Suprapubic skin (tissue), 4 donors: Measurements from ENCODE around the gene PIP5K1C. TPM values are rescaled to one million over a fixed set of nuclear protein-coding genes. Genes with fewer than 3 reads are reported as not detected.

ENCODE experiments used
- DNase-seq, 2 donors: peaks; one replicate each; pipeline ENCODE4 v3.0.0-alpha.2; 2019; ENCODE audit warnings: low spot score in 2 of 2
- H3K27ac ChIP-seq: fragments of 200-600 bp; sonication (generic); one replicate; pipeline ENCODE4 v1.5.1; 2019
- H3K27me3 ChIP-seq: fragments of 200-600 bp; sonication (generic); one replicate; pipeline ENCODE4 v1.5.1; 2019
- H3K36me3 ChIP-seq: fragments of 200-600 bp; sonication (generic); one replicate; pipeline ENCODE4 v1.5.1; 2019
- H3K4me1 ChIP-seq: fragments of 200-600 bp; sonication (generic); one replicate; pipeline ENCODE4 v1.5.1; 2019
- H3K4me3 ChIP-seq: fragments of 200-600 bp; sonication (generic); one replicate; pipeline ENCODE4 v1.5.1; 2019; ENCODE audit warnings: mild to moderate bottlenecking
- H3K9me3 ChIP-seq: fragments of 200-600 bp; sonication (generic); one replicate; pipeline ENCODE4 v1.5.1; 2019
- EP300 ChIP-seq: sonication (generic); formaldehyde crosslinking; IDR thresholded peaks from one replicate; pipeline ENCODE4 v1.6.1; 2017; ENCODE audit warnings: antibody characterized with exemption
- POLR2A ChIP-seq, 2 donors: fragments of 450-650 bp; IDR thresholded peaks; one replicate each; pipeline ENCODE4 v1.6.1; 2017; ENCODE audit warnings: antibody characterized with exemption in 2 of 2, mild to moderate bottlenecking in 2 of 2, moderate library complexity in 2 of 2
- POLR2AphosphoS5 ChIP-seq, 3 donors: sonication (generic); formaldehyde crosslinking; IDR thresholded peaks; one replicate each; pipeline ENCODE4 v1.6.1; 2017; ENCODE audit warnings: antibody characterized with exemption in 3 of 3
- WGBS: methylation state at CpG from one replicate; pipeline ENCODE4 v1.1.5; 2018; 5-methylcytosine and 5-hydroxymethylcytosine counted together
- total RNA-seq, 4 donors: library from RNA; depleted of rRNA; stranded (reverse); fragments of >200 nt; gene quantifications; one replicate each; pipeline ENCODE4 v1.1.0, GENCODE V29; 2016
- TF ChIP-seq, protein P1 (sequence below), 2 donors: fragments of 200-600 bp in 1 of 2; fragments of 450-650 bp in 1 of 2; sonication (generic) in 1 of 2; IDR thresholded peaks; one replicate each; pipeline ENCODE4 v1.5.1; 2016 to 2019; ENCODE audit warnings: antibody characterized with exemption in 2 of 2, mild to moderate bottlenecking in 1 of 2, moderate library complexity in 1 of 2

The PIP5K1C gene
- total RNA-seq, 4 donors from 2014 or later = 16.5 to 25.7 (median 20.8) TPM

DNA sequence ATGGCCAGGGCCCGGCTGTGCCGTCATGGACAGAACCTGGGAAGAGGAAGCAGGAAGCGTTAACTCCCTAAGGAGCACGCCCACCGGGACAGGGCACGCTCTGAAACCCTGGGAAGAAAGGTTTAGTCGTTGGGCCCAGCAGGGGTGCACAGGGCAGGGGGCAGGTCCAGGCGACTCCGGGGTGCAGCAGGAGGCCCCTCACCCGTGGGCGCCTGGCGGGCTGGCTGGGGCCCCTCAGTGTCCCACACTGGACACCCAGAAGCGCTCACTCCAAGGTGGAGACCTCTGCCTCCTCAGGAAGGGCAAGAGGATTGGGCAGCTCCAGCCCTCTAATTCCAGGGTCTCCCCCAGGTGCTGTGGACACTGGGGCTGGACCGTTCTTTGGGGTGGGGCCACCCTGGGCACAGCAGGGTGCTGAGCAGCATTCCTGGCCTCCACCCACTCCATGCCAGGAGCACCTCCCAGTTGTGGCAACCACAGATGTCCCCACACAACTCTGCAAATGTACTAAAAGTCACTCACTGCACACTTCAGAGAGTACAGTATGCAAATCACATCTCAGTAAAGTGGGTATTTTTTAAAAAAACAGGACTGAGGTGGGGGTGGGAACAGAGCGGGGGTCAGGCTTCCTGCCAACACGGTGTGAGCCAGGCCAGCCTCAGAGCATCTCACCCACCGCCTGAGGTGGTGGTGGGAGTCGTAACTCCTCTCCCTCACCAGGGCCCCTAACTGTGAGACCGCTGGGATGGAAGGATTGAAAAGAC lies 35.2 kb downstream of the PIP5K1C start:
- Histone ChIP-seq H3K27ac (no peak overlapping the region), H3K4me1 (peaks cover 26% of the 10 kb centered on the region), H3K36me3 (peaks cover 44% of the 10 kb centered on the region), H3K4me3 (no peak overlapping the region), H3K27me3 (no peaks in the 10 kb centered on the region), H3K9me3 (no peaks in the 10 kb centered on the region)
- 82% methylated on average over 18 of the region's 19 CpGs for WGBS
- TF ChIP-seq POLR2AphosphoS5 (IDR thresholded peaks at IDR 0.05) (no peak), EP300 (no peak), POLR2A (IDR thresholded peaks at IDR 0.05) (no peak)
- TF ChIP-seq, protein P1, sequence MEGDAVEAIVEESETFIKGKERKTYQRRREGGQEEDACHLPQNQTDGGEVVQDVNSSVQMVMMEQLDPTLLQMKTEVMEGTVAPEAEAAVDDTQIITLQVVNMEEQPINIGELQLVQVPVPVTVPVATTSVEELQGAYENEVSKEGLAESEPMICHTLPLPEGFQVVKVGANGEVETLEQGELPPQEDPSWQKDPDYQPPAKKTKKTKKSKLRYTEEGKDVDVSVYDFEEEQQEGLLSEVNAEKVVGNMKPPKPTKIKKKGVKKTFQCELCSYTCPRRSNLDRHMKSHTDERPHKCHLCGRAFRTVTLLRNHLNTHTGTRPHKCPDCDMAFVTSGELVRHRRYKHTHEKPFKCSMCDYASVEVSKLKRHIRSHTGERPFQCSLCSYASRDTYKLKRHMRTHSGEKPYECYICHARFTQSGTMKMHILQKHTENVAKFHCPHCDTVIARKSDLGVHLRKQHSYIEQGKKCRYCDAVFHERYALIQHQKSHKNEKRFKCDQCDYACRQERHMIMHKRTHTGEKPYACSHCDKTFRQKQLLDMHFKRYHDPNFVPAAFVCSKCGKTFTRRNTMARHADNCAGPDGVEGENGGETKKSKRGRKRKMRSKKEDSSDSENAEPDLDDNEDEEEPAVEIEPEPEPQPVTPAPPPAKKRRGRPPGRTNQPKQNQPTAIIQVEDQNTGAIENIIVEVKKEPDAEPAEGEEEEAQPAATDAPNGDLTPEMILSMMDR (IDR thresholded peaks at IDR 0.05) = no peak
- DNase-seq = no peak

DNA sequence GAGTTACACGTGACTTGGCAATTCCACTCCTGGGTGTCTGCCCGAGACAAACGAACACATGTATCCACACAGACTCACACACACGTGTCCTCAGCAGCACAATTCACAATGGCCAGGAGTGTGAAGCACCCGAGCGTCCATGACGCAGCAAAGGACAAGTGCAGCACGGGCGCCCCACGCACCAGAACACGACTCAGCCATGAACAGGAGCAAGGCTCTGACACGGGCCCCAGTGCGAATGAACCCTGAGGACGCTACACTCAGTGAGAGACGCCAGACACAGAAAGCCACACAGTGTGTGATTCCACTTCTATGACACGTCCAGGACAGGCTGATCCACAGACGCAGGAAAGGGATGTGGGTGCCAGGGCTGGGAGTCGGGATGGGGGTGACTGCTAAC lies 36.4 kb downstream of the PIP5K1C start:
- WGBS = 93% methylated on average over 15 of the region's 18 CpGs
- no peak for TF ChIP-seq POLR2AphosphoS5 (IDR thresholded peaks at IDR 0.05)
- TF ChIP-seq EP300 = no peak
- TF ChIP-seq POLR2A (IDR thresholded peaks at IDR 0.05) = no peak
- TF ChIP-seq, protein P1 (IDR thresholded peaks at IDR 0.05) = no peak
- Histone ChIP-seq H3K27me3 (no peaks in the 10 kb centered on the region), H3K36me3 (peaks cover 55% of the 10 kb centered on the region), H3K27ac (no peak overlapping the region), H3K4me3 (no peak overlapping the region), H3K9me3 (no peaks in the 10 kb centered on the region), H3K4me1 (peaks cover 14% of the 10 kb centered on the region)
- DNase-seq = no peak

DNA sequence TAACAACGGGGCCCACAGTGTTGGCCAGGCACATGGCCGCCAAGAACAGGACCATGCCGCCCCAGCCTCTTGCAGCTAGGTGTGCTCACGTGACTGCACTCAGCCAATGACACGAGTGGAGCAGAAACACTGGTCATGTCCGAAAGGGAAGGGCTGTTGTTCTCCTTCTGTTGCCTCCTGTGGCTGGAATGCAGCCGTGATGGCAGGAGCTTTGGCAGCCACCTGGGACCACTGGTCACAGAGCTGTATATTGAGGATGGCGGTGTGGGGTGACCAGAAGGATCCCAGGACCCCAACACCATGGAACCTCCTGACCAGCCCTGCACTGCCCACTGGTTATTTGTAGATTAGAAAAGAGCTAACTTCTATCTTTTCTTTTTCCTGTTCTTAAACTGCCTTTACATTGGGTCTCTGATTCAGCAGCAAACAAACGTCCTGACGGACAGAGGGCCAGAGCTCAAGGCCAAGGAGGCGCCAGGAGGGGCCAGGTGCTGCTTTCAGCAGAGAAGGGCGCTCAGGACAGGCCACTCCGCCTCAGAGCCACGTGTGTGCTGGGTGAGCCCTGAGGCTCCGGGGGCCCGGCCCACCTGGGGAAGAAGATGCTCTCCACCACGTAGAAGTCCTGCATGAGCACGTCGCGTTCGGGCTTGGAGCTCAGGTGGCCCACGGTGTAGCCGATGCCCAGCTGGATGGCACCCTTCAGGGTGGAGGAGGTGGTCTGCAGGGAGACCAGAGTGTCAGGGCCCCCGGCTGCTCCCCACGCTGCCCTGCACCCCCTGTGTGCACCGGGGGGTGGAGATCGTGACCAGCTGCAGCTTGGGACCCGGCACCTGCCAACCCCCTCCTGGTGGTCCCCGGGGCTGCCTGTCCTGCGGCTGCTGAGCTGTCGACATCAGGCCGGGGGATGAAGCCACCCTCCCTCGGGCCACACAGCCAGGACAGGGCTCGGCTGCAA lies 38.7 kb downstream of the PIP5K1C start:
- DNase-seq = no peak
- WGBS = 92% methylated on average over 13 of the region's 34 CpGs
- Histone ChIP-seq H3K4me1 (peaks cover 8% of the 10 kb centered on the region), H3K36me3 (peaks cover 78% of the 10 kb centered on the region), H3K27me3 (no peaks in the 10 kb centered on the region), H3K27ac (no peak overlapping the region), H3K9me3 (no peaks in the 10 kb centered on the region), H3K4me3 (no peak overlapping the region)
- TF ChIP-seq POLR2A (IDR thresholded peaks at IDR 0.05) (no peak), POLR2AphosphoS5 (IDR thresholded peaks at IDR 0.05) (no peak), EP300 (no peak)
- TF ChIP-seq, protein P1 (IDR thresholded peaks at IDR 0.05) = no peak

DNA sequence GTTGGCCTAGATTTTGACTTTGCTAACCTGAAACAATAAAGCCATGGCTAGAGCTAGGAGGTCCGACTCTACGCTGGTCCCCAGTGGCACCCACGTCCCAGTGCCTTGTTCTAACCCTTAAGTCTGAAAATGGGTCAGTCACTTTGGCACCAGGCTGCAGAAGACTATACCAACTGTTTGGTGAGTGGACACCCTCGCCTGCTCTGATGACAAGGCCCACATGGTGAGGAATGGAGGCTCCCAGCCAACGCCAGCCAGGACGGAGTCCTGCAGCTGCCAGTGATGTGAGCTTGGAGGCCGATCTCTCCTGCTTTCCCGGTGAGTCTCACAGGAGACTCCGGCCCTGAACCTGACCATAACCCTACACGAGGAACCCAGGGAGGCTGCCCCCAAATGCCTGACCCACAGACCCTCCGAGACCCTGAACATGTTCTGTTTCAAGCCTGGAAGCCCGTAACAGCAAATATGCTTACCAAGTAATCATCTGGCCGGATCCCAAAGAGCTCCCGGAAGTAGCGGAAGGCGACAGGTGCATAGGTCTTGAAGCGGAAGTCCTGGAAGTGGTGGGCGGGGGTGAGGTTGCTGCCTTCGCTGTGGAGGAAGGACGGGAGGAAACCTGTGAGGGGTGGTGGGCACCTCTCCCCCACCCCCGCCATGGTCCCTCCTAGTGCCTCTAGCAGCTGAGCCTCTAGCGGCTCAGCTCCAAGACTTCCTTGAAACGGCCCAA lies 39.6 kb downstream of the PIP5K1C start:
- H3K4me3 ChIP-seq = no peak overlapping the region
- peaks cover 87% of the 10 kb centered on the region for H3K36me3 ChIP-seq
- H3K9me3 ChIP-seq = no peaks in the 10 kb centered on the region
- no peak for TF ChIP-seq POLR2A (IDR thresholded peaks at IDR 0.05)
- TF ChIP-seq POLR2AphosphoS5 (IDR thresholded peaks at IDR 0.05) = no peak
- no peak for TF ChIP-seq EP300
- TF ChIP-seq, protein P1 (IDR thresholded peaks at IDR 0.05) = no peak
- no peak for DNase-seq
- WGBS = 85% methylated on average over 15 of the region's 23 CpGs
- H3K27me3 ChIP-seq = no peaks in the 10 kb centered on the region
- no peak overlapping the region for H3K27ac ChIP-seq
- peaks cover under 1% of the 10 kb centered on the region for H3K4me1 ChIP-seq
